ENCODE data around the gene KCNK4.

Gene KCNK4

DNA sequence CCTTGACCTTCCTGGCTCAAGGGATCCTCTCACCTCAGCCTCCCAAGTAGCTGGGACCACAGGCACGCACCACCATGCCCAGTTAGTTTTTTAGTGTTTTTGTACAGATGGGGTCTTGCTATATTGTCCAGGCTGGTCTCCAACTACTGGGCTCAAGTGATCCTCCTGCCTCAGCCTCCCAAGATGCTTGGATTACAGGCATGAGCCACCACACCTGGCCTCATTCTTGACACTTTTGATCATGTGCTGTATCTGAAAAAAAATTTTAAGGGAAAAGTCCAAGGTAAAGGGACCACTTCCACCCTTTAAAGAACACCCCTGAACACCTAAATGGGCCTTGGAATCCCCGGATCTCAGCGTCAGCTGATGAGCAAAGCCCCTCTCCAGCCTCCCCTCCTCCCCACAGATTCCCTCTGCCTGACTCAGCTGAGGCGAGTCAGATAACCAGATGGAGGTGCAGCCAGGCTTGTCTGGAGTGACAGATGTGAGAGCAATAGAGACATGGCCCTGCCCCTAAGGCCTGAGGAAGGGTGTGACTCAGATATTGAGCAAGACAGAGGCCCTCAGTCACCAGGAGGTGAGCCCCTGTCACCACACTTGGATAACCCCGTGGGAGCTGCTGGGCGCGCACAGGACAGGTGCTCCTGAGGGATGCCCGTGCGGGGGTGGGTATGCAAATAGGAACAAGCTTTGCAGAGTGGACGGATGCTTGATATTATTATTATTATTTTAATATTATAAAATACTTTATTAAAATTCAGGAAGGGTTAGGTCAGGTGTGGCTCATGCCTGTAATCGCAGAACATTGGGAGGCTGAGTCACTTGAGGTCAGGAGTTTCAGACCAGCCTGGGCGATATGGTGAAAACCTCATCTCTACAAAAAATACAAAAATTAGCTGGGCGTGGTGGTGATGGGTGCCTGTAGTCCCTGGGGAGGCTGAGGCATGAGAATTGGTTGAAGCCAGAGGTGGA lies 43.9 kb downstream of the KCNK4 start:
- Mint-ChIP-seq H3K27ac (no peak overlapping the region), H3K27me3 (no peaks in the 10 kb centered on the region), H3K9me3 (no peaks in the 10 kb centered on the region), H3K36me3 (peaks cover 17% of the 10 kb centered on the region), H3K4me3 (no peak overlapping the region), H3K4me1 (peaks cover 36% of the 10 kb centered on the region)
- DNase-seq = no peak
- CTCF ChIA-PET = interaction anchor here (0.7 to 0.9 kb wide), 2 partner anchors 17 to 18 kb away, joined by 4 read pairs; partner anchors contain the start of genes PRDX5 and TRMT112

DNA sequence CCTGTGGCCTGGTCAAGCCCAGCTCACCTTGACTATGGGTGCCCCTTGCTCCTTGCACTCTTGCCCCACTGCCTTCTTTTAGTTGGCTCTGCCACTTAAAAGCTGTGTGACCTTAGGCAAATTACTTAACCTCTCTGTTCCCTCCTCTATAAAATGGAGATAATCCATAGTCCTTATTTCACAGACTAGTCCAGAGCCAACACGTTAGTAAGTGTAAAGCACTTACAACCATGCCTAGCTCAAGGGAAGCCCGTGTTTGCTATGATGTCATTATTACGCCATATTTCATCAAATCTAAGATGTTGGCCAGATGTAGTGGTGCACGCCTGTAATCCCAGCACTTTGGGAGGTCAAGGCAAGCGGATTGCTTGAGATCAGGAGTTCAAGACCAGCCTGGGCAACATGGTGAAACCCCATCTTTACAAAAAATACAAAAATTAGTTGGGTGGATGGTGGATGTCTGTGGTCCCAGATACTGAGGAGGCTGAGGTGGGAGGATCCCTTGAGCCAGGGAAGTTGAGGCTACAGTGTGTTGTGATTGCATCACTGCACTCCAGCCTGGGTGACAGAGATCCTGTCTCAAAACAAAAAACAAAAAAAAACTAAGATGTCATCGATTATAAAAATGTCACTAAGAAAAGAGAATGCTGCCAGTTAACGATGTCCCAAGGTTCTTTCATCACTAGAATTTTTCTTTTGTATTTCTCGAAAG lies 46.6 kb downstream of the KCNK4 start:
- H3K9me3 Mint-ChIP-seq = no peaks in the 10 kb centered on the region
- H3K27me3 Mint-ChIP-seq = no peaks in the 10 kb centered on the region
- no peak for DNase-seq
- CTCF ChIA-PET = interaction anchor here (0.7 to 2.4 kb wide), 5 partner anchors 17 to 130 kb away, joined by 3 to 11 read pairs (median 3); partner anchors contain the start of genes PRDX5 and TRMT112
- peaks cover 49% of the 10 kb centered on the region for H3K4me1 Mint-ChIP-seq
- H3K27ac Mint-ChIP-seq = peak overlapping the region; percentile 60
- peaks cover 30% of the 10 kb centered on the region for H3K36me3 Mint-ChIP-seq
- no peak overlapping the region for H3K4me3 Mint-ChIP-seq

DNA sequence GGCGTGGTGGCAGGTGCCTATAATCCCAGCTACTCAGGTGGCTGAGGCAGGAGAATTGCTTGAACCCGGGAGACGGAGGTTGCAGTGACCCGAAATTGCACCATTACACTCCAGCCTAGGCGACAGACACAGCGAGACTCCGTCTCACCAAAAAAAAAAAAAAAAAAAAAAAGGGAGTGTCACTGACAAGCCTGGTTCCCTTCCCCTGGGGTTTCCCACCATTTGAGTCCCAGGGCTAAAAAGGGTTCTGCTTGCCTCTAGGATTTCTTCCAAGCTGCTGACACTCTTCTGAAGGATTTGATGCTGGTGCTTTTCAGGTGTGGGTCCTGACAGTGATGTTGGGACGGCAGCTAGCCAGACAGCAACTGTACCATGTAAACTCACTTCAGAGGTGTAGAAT lies 47.6 kb downstream of the KCNK4 start:
- Mint-ChIP-seq H3K4me3 (peak overlapping the region; percentile 89), H3K27ac (peak overlapping the region; percentile 92), H3K9me3 (no peaks in the 10 kb centered on the region), H3K36me3 (peaks cover 26% of the 10 kb centered on the region), H3K4me1 (peaks cover 51% of the 10 kb centered on the region), H3K27me3 (no peaks in the 10 kb centered on the region)
- no peak for DNase-seq
- CTCF ChIA-PET = interaction anchor here (1.7 to 2.4 kb wide), 2 partner anchors 17 to 21 kb away, joined by 6 to 11 read pairs; partner anchors contain the start of genes PRDX5 and TRMT112

DNA sequence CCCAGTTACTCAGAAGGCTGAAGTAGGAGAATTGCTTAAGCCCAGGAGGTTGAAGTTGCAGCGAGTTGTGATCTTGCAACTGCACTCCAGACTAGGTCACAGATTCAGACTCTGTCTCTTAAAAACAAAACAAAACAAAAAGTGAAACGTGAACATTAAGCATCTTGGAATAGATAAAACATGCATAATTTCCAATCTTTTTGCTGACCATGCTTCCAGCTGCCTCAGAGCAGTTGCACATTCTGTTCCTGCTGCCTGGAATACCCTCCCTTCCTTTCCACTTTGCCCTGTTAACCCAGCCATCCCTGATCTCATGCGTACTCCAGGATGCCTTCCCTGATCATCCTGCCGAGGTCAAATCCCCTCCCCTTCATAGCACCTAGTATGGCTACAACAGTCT lies 48.2 kb downstream of the KCNK4 start:
- Mint-ChIP-seq H3K4me3 (peak overlapping the region; percentile 89), H3K36me3 (peaks cover 26% of the 10 kb centered on the region), H3K9me3 (no peaks in the 10 kb centered on the region), H3K27me3 (no peaks in the 10 kb centered on the region), H3K27ac (peak overlapping the region; percentile 92), H3K4me1 (peaks cover 51% of the 10 kb centered on the region)
- CTCF ChIA-PET = interaction anchor here (0.9 to 2.4 kb wide), 3 partner anchors 16 to 89 kb away, joined by 3 to 11 read pairs (median 6); partner anchors contain the start of genes PRDX5 and TRMT112
- no peak for DNase-seq

DNA sequence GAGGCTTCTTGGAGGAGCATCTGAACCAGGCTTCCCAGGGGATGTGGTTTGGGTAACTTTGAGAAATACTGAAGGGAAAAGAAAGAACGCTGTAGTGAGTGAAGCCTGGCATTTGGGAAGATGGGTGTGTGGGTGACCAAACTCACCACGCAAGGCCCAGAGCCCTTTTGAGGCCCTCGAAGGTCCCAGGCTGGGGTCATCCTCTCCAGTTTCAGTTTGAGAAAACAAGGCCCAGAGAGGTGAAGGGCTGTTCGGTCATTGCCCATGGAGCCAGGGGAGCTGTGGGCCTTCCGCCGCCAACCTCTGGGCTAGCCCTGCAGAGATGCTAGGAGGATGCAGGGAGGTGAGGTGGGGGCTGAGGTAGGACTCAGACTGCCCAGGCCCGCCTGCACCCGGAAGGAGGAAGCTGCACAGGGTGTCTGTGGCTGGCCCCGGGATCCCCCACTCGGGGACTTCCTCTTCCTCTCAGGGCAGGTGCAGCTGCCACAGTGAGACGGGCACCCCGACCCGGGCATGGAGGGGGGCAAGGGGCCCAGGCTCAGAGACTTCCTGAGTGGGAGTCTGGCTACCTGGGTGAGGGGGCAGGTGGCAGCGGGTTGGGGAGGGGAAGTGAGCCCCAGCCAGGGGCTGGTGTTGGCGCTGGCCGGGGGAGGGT lies 48.8 kb downstream of the KCNK4 start, which contains the start of gene CCDC88B:
CCDC88B (plus strand) TSS at position 451 of the 655 bp plus-strand sequence; CDS start at position 514, 63 bp downstream.
- peak; percentile 93 for DNase-seq
- Mint-ChIP-seq H3K36me3 (peaks cover 23% of the 10 kb centered on the region), H3K4me3 (peak within 1 kb of the TSS; percentile 89), H3K4me1 (peaks cover 51% of the 10 kb centered on the region), H3K27ac (peak within 1 kb of the TSS; percentile 92), H3K9me3 (no peaks in the 10 kb centered on the region), H3K27me3 (no peaks in the 10 kb centered on the region)
- CTCF ChIA-PET = interaction anchor here (0.9 to 4.0 kb wide), 5 partner anchors 8 to 90 kb away, joined by 3 to 42 read pairs (median 6); partner anchors contain the start of genes PRDX5 and TRMT112

DNA sequence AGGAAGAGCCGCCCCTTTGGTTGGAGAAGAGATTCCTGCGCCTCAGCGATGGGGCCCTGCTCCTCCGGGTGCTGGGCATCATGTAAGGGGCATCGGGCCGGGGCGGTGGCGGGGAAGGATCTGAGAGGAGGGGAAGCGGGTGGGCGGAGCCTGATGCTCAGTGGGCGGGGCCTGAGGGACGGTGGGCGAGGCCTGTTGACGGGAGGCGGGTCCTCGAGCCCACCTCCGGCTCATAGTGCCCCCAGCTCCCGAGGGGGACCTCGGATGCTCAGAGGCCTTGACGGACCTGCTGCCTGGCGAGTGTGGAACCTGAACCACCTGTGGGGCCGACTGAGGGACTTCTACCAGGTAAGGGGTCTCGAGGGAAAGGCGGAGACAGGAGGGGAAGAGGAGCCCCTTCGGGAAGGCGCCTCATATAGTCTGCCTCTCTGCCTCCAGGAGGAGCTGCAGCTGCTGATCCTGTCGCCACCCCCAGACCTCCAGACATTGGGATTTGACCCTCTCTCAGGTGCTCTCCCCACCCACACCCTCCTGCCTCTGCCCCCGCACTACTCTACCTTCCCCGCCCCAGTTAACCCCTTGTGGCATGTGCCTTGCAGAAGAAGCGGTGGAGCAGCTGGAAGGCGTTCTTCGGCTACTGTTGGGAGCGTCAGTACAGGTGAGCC lies 49.7 kb downstream of the KCNK4 start:
- Mint-ChIP-seq H3K4me1 (peaks cover 50% of the 10 kb centered on the region), H3K27ac (peak overlapping the region; percentile 92), H3K4me3 (peak overlapping the region; percentile 89), H3K27me3 (no peaks in the 10 kb centered on the region), H3K9me3 (no peaks in the 10 kb centered on the region), H3K36me3 (peaks cover 27% of the 10 kb centered on the region)
- peak; percentile 88 for DNase-seq
- CTCF ChIA-PET = interaction anchor here (1.0 to 4.0 kb wide), 6 partner anchors 8 to 106 kb away, joined by 3 to 42 read pairs (median 6); partner anchors contain the start of genes PRDX5 and TRMT112

DNA sequence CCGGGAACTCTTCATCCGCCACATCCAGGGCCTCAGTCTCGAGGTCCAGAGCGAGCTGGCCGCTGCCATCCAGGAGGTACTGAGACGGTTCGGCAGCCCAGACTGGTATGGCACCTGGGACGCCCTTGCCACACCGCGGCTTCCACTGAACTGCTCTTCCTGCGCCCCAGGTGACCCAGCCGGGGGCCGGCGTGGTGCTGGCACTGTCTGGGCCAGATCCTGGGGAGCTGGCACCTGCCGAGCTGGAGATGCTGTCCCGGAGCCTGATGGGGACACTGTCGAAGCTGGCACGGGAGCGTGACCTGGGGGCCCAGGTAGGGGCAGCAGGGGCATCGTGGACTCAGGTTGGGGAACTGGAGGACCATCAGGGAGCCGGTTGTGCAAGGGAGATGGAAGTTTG lies 50.3 kb downstream of the KCNK4 start:
- H3K4me1 Mint-ChIP-seq = peaks cover 50% of the 10 kb centered on the region

DNA sequence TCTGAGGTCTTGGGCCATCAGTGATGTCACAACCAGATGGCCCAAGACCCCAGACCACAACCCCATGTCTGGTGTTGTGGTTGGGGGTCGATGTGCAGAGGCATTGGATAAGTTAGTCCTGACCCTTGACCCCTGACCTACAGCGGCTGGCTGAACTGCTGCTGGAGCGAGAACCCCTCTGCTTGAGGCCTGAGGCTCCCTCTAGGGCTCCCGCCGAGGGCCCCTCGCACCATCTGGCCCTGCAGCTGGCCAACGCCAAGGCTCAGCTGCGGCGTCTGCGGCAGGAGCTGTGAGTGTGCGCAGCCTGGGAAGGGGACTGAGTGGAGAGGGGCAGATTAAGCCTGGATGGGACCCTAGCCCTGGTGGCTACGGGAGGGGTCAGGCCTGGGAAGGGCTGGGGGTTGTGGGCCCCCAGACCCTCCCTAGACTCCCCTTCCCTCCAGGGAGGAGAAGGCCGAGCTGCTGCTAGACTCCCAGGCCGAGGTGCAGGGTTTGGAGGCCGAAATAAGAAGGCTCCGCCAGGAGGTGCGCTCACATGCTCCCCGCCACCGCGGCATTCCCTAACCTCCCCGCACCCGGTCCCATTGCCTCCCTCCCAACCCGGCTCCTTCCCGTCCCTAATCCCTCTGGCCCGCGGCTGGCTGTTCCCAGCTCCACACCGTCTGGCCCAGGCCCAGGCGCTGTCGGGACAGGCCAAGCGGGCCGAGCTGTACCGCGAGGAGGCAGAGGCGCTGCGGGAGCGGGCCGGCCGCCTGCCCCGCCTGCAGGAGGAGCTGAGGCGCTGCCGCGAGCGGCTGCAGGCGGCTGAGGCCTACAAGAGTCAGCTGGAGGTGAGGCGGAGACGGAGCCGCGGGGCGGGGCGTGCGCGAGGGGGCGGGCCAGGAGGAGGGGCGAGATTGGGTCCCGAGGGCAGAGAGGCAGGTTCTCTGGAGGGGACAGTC lies 51.0 kb downstream of the KCNK4 start:
- H3K36me3 Mint-ChIP-seq = peaks cover 31% of the 10 kb centered on the region
- no peaks in the 10 kb centered on the region for H3K9me3 Mint-ChIP-seq
- no peaks in the 10 kb centered on the region for H3K27me3 Mint-ChIP-seq
- peak; percentile 96 for DNase-seq
- peak overlapping the region; percentile 89 for H3K4me3 Mint-ChIP-seq
- peak overlapping the region; percentile 69 for H3K27ac Mint-ChIP-seq
- CTCF ChIA-PET = interaction anchor here (0.8 to 4.0 kb wide), 9 partner anchors 10 to 309 kb away, joined by 3 to 42 read pairs (median 6); partner anchors contain the start of genes PRDX5 and TRMT112
- H3K4me1 Mint-ChIP-seq = peaks cover 50% of the 10 kb centered on the region

More for the DNA sequence above, 50.3 kb downstream of the KCNK4 start:
- Mint-ChIP-seq H3K27ac (peak overlapping the region; percentile 74), H3K27me3 (no peaks in the 10 kb centered on the region), H3K9me3 (no peaks in the 10 kb centered on the region), H3K4me3 (peak overlapping the region; percentile 89), H3K36me3 (peaks cover 30% of the 10 kb centered on the region)
- CTCF ChIA-PET = interaction anchor here (1.1 to 4.0 kb wide), 4 partner anchors 9 to 106 kb away, joined by 6 to 42 read pairs (median 16); partner anchors contain the start of genes PRDX5 and TRMT112
- DNase-seq = no peak

DNA sequence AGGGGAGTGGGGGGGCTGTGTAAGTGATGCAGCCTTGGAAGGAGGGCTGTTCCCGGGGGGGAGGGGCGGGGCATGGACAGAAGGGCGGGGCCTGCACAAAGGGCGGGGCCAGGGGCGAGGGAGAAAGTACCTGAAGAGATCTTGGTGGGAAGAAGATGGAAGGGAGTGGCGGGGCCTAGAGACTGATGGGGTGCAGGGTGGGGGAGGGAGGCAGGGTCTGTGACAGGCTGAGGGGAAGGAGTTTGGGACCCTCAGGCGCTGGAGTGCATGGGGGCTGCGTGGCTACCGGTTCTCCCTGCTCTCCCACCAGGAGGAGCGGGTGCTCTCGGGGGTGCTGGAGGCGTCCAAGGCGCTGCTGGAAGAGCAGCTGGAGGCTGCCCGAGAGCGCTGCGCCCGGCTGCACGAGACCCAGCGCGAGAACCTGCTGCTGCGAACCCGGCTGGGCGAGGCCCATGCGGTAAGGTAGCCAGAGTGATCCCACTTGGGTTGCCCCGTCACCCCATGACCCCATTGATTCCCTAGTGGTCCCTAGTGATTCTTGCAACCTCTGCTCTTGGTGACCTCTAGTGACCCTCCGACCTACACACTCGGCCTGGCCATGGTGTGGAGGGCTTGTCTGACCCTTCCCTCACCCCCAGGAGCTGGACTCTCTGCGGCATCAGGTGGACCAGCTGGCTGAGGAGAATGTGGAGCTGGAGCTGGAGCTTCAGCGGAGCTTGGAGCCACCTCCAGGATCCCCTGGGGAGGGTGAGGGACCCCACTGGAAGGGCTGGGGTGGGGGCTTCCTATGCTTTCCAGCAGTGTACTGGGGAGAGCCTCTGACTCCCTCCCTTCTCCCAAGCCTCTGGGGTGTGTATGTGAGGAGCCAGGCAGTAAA lies 52.0 kb downstream of the KCNK4 start:
- CTCF ChIA-PET = interaction anchor here (0.8 to 4.0 kb wide), 8 partner anchors 11 to 308 kb away, joined by 3 to 42 read pairs (median 5); partner anchors contain the start of genes PRDX5 and TRMT112
- peak overlapping the region; percentile 50 for H3K4me3 Mint-ChIP-seq
- no peak overlapping the region for H3K27ac Mint-ChIP-seq
- DNase-seq = no peak
- peaks cover 33% of the 10 kb centered on the region for H3K36me3 Mint-ChIP-seq
- peaks cover 48% of the 10 kb centered on the region for H3K4me1 Mint-ChIP-seq
- H3K27me3 Mint-ChIP-seq = no peaks in the 10 kb centered on the region
- H3K9me3 Mint-ChIP-seq = no peaks in the 10 kb centered on the region

DNA sequence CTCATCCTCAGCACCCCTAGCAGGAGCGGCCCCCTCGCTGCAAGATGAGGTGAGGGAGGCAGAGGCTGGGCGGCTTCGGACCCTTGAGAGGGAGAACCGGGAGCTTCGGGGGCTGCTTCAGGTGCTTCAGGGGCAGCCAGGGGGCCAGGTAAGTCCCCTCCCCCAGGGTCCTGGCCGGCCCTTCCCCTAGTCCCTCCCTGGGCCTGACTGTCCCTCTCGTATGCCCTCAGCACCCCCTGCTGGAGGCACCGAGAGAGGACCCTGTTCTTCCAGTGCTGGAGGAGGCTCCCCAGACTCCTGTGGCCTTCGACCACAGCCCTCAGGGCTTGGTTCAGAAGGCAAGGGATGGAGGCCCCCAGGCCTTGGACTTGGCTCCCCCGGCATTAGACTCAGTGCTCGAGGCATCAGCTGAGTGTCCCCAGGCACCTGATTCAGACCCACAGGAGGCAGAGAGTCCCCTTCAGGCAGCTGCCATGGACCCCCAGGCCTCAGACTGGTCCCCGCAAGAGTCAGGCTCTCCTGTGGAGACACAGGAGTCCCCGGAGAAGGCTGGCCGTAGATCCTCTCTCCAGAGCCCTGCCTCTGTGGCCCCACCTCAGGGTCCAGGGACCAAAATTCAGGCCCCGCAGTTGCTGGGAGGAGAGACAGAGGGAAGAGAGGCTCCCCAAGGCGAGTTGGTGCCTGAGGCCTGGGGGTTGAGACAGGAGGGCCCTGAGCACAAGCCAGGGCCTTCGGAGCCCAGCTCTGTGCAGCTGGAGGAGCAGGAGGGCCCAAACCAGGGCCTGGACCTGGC lies 52.9 kb downstream of the KCNK4 start:
- H3K4me1 Mint-ChIP-seq = peaks cover 41% of the 10 kb centered on the region
- H3K27ac Mint-ChIP-seq = no peak overlapping the region
- H3K27me3 Mint-ChIP-seq = no peaks in the 10 kb centered on the region
- H3K9me3 Mint-ChIP-seq = no peaks in the 10 kb centered on the region
- peaks cover 33% of the 10 kb centered on the region for H3K36me3 Mint-ChIP-seq
- H3K4me3 Mint-ChIP-seq = no peak overlapping the region
- CTCF ChIA-PET = interaction anchor here (1.0 to 4.0 kb wide), 3 partner anchors 12 to 140 kb away, joined by 3 to 26 read pairs (median 11); partner anchors contain the start of genes PRDX5 and TRMT112
- peak; percentile 41 for DNase-seq

DNA sequence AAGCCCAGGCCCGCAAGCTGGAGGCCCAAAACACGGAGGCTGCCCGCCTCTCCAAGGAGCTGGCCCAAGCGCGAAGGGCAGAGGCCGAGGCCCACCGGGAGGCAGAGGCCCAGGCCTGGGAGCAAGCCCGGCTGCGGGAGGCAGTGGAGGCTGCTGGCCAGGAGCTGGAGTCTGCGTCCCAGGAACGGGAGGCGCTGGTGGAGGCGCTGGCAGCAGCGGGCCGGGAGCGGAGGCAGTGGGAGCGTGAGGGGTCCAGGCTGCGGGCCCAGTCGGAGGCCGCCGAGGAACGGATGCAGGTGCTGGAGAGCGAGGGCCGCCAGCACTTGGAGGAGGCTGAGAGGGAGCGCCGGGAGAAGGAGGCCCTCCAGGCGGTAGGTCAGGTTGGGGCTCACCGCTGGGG lies 53.7 kb downstream of the KCNK4 start:
- CTCF ChIA-PET = interaction anchor here (2.1 kb wide), 1 partner anchor 12 kb away, joined by 6 read pairs; no protein-coding TSS in a partner anchor
- Mint-ChIP-seq H3K4me3 (no peak overlapping the region), H3K27ac (no peak overlapping the region), H3K36me3 (peaks cover 30% of the 10 kb centered on the region), H3K4me1 (peaks cover 33% of the 10 kb centered on the region), H3K27me3 (no peaks in the 10 kb centered on the region), H3K9me3 (no peaks in the 10 kb centered on the region)
- DNase-seq = no peak
